GM13977 (cell line): ENCODE measurements around the gene DPH6.

ENCODE experiments used
- DNase-seq: peaks from one replicate; pipeline ENCODE4 v3.0.0; 2012; ENCODE audit warnings: low spot score
- in situ Hi-C: fragments of 300-500 bp; cut with MboI; formaldehyde crosslinking; loops from one replicate; pipeline ENCODE4 v1.12.0; 2022; ENCODE audit warnings: low sequenced_read_pairs, low pct_unique_long_range_greater_than_20kb, mixed read lengths, inconsistent platforms; ENCODE audit not compliant: unreplicated experiment
- TF ChIP-seq, protein P1 (sequence below): IDR thresholded peaks from 2 replicates; pipeline ENCODE4 v1.5.1; 2012; ENCODE audit warnings: mild to moderate bottlenecking, control low read depth; ENCODE audit not compliant: insufficient read depth; ENCODE audit errors: extremely low read depth, missing control alignments

Gene DPH6

DNA sequence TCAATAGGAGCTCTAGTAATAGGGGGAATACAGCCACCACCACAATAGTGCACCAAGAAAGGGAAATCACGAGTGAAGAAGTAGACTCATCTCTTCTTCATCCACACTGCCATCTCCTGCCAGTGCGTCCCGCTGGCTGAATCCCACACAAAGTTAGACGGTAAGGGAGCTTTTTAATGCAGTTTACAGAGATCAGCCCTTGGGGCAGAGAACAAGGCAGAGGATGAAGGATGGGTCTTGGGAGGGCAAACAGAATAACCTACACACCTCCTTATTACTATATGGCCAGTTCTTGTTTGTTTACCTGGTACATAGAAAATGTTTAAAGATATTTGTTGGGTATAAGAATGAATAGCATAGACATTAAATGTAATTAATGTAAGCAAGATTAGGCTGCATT, 11.0 kb upstream of the DPH6 start:
- in situ Hi-C loops = no loop called here
- DNase-seq = no peak
- TF ChIP-seq, protein P1, sequence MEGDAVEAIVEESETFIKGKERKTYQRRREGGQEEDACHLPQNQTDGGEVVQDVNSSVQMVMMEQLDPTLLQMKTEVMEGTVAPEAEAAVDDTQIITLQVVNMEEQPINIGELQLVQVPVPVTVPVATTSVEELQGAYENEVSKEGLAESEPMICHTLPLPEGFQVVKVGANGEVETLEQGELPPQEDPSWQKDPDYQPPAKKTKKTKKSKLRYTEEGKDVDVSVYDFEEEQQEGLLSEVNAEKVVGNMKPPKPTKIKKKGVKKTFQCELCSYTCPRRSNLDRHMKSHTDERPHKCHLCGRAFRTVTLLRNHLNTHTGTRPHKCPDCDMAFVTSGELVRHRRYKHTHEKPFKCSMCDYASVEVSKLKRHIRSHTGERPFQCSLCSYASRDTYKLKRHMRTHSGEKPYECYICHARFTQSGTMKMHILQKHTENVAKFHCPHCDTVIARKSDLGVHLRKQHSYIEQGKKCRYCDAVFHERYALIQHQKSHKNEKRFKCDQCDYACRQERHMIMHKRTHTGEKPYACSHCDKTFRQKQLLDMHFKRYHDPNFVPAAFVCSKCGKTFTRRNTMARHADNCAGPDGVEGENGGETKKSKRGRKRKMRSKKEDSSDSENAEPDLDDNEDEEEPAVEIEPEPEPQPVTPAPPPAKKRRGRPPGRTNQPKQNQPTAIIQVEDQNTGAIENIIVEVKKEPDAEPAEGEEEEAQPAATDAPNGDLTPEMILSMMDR = no peak

DNA sequence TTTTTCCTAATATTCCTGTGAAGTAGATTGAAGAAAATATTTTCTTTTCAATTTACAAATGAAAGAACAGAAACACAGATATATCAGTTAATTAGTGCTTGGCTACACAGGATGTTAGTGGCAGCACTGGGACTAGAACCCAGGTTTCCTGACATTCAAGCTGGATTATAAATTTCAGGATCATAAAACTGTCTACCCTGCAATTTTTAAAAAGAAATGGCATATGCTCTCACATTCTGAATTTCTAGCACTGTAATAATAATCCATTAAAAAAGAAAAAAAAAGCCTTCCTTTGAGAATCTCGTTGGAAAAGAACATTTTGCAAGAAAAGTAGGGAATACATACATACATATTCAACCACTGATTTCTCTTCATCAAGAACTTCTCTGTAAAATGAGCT, 9.3 kb upstream of the DPH6 start:
- TF ChIP-seq, protein P1 = no peak
- no peak for DNase-seq
- in situ Hi-C loops = no loop called here

DNA sequence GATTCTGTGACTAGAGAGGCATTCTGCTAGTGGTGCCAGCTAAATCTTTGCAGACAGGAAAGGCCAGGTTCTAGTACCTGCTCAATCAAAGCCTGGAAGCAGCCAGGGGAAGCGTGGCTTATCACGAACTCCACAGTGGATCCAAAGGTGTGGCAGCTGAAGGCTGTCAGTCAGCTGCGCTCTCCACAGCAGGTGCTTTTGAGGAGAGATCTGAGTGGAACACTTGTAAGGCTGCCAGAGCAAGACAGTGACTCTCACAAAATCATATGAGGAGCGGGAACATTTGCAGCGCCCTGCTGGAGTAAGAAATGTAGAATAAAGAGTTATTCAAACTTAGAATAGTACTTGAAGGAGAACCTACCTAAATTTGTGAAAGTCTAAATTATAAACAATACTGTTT, 5.0 kb upstream of the DPH6 start:
- no peak for DNase-seq
- in situ Hi-C loops = no loop called here
- TF ChIP-seq, protein P1 = no peak

DNA sequence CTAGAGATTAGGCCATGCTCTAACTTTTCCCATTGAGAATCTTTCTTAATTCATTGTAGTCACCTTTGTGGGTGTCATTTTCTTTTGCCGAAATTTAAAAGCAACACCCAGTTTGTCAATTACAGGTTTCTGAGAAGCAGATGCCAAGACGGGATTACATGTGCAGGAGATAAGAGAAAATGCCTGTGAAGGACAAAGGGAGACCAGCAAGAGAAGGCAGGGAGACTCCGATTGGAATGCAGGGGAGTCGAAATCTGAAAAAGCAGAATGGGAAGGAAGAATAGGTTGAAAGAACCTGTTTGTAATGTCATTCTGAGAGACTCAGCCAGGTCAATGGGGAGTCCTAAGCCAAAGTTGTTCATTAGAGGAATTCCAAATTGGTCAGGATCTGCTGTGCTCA, 3.6 kb upstream of the DPH6 start:
- in situ Hi-C loops = no loop called here
- no peak for DNase-seq
- TF ChIP-seq, protein P1 = no peak

DNA sequence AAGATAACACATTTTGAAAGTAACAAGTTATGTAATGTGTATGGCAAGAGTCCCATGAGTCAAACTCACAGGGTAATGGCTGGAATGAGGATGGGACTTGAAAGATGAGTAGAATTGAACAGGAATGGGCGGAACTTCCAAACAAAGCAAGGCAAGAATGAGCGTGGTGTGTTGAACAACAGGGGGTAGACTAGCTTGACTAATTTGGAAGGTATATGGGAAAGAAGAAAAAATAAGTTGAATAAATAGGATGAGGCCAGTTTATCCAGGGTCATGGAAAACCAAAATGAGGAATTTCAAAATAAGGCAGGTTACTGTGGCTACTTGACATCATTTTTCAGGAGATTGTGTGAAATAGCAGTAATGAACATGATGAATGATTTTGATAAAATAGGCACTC, 2.5 kb upstream of the DPH6 start:
- TF ChIP-seq, protein P1 = no peak
- in situ Hi-C loops = no loop called here
- no peak for DNase-seq

DNA sequence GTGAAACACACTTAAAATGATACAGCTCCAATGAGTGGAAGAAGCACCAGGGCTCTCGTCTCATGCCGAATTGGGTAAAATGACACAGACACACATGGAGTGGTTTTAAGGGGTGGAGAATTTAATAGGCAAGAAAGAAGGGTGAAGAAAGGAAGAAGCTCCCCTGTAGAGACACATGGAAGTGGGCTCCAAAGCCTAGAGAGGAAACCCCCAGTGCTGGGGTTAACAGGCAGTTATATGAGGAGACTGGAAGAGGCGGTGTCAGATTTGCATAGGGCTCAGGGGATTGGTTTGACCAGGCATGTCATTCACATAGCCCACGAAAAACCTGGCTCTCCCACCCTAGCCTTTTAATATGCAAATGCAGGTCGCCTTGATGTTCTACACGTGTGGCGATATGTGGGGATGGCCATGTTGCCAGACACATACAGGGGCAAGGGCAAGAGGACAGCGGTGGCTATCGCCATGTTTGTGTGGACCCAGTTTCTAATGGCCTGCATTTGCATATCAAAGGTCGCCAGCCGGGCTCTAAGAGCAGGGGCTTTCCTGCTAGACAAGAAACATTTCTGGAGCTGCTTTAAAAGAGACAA, 1.9 kb upstream of the DPH6 start:
- in situ Hi-C loops = no loop called here
- no peak for DNase-seq
- TF ChIP-seq, protein P1 = no peak
